Endothelial cell of umbilical vein (primary cell): ENCODE measurements around the gene SNAI3. TPM values are rescaled to one million over a fixed set of nuclear protein-coding genes. Genes with fewer than 3 reads are reported as not detected.

ENCODE experiments used
- BruUV-seq: library from RNA; stranded (reverse); fragments of 400-500 nt; replicated peaks from 2 replicates; lab custom pipeline; 2021; lab: Mats Ljungman, UMichigan
- CTCF ChIA-PET: fragments of 300-600, 350-600 bp; sonication (Branson Sonifier 250); formaldehyde crosslinking; loops from one replicate; lab custom pipeline; 2021; ENCODE audit warnings: antibody characterized with exemption, inconsistent platforms; lab: Charles Lee
- POLR2A ChIA-PET: fragments of 300-600, 350-600 bp; sonication (Branson Sonifier 250); formaldehyde crosslinking; loops from one replicate; lab custom pipeline; 2021; ENCODE audit warnings: antibody characterized with exemption, inconsistent platforms; lab: Charles Lee
- DNase-seq: peaks from one replicate; pipeline ENCODE4 v3.0.0-alpha.2; 2011; ENCODE audit warnings: low read depth, low spot score
- FAIRE-seq: peaks from 2 replicates; lab custom pipeline; 2011; peaks lifted over from hg19 to GRCh38; lab: Jason Lieb, UNC
- H2AFZ ChIP-seq: 2 replicates; pipeline ENCODE4 v1.6.0; 2012; ENCODE audit warnings: low read depth, low read length, control low read depth, inconsistent platforms
- H3K27ac ChIP-seq: 2 replicates; pipeline ENCODE4 v1.5.1; 2011; ENCODE audit warnings: low read depth, mild to moderate bottlenecking, control low read depth, low read length, moderate library complexity; ENCODE audit not compliant: insufficient read depth
- H3K27me3 ChIP-seq, 2 experiments: 2 replicates each; pipeline versions ENCODE4 v1.6.0 to v1.6.1; 2011; ENCODE audit warnings: low read length in 2 of 2, mixed read lengths in 1 of 2; ENCODE audit not compliant: control insufficient read depth in 2 of 2, insufficient read depth in 2 of 2
- H3K36me3 ChIP-seq, 2 experiments: 2 replicates in 1 of 2; 3 replicates in 1 of 2; pipeline ENCODE4 v1.5.1; 2011; ENCODE audit warnings: low read length in 2 of 2, mild to moderate bottlenecking in 1 of 2, moderate library complexity in 1 of 2; ENCODE audit not compliant: control insufficient read depth in 2 of 2, insufficient read depth in 2 of 2; ENCODE audit errors: extremely low read depth in 1 of 2
- H3K4me1 ChIP-seq: 3 replicates; pipeline ENCODE4 v1.5.1; 2011; ENCODE audit warnings: mild to moderate bottlenecking, low read length; ENCODE audit not compliant: control insufficient read depth, insufficient read depth; ENCODE audit errors: extremely low read depth
- H3K4me2 ChIP-seq: 2 replicates; pipeline ENCODE4 v1.6.1; 2011; ENCODE audit warnings: low read length, control low read depth, mixed read lengths; ENCODE audit not compliant: insufficient read depth
- H3K4me3 ChIP-seq, 3 experiments: fragments of 200-600 bp in 1 of 3; sonication (generic), shearing (Covaris generic) in 1 of 3; replicated peaks in 1 of 3; 2 replicates each; pipeline ENCODE4 v1.5.1; 2011 to 2016; ENCODE audit warnings: control low read depth in 3 of 3, low read length in 3 of 3, mild to moderate bottlenecking in 2 of 3, inconsistent platforms in 1 of 3, low read depth in 1 of 3, moderate library complexity in 1 of 3; ENCODE audit not compliant: insufficient read depth in 1 of 3
- H3K79me2 ChIP-seq: 2 replicates; pipeline ENCODE4 v1.6.0; 2012; ENCODE audit warnings: low read length, inconsistent platforms; ENCODE audit not compliant: control insufficient read depth, insufficient read depth
- H3K9ac ChIP-seq: replicated peaks from 2 replicates; pipeline ENCODE3; 2011; ENCODE audit warnings: low read length, control low read depth; ENCODE audit not compliant: insufficient read depth; ENCODE audit errors: extremely low read depth
- H3K9me1 ChIP-seq: replicated peaks from 3 replicates; pipeline ENCODE4 v1.6.0; 2011; ENCODE audit warnings: mild to moderate bottlenecking, low read length; ENCODE audit not compliant: control insufficient read depth, insufficient read depth; ENCODE audit errors: extremely low read depth
- H3K9me3 ChIP-seq: replicated peaks from 2 replicates; pipeline ENCODE4 v1.5.1; 2012; ENCODE audit warnings: low read length, inconsistent platforms; ENCODE audit not compliant: control insufficient read depth, insufficient read depth
- H4K20me1 ChIP-seq: replicated peaks from 2 replicates; pipeline ENCODE3; 2011; ENCODE audit warnings: mild to moderate bottlenecking, low read length; ENCODE audit not compliant: control insufficient read depth, insufficient read depth; ENCODE audit errors: extremely low read depth
- EZH2 ChIP-seq: IDR thresholded peaks from 2 replicates; pipeline ENCODE4 v1.6.1; 2012; ENCODE audit warnings: borderline replicate concordance, low read depth, mild to moderate bottlenecking, moderate library complexity, low read length, inconsistent platforms; ENCODE audit not compliant: severe bottlenecking
- MYC ChIP-seq: IDR thresholded peaks from one replicate; pipeline ENCODE4 v1.6.1; 2011; ENCODE audit warnings: mild to moderate bottlenecking, low read depth, low read length
- POLR2AphosphoS5 ChIP-seq: IDR thresholded peaks from 2 replicates; pipeline ENCODE4 v1.6.1; 2012; ENCODE audit warnings: low read depth, mild to moderate bottlenecking, control low read depth, low read length, moderate library complexity; ENCODE audit not compliant: insufficient read depth
- dilution Hi-C: fragments of 300-500 bp; cut with MboI; formaldehyde crosslinking; loops from one replicate; pipeline ENCODE4 v1.15.0; 2019; ENCODE audit warnings: low sequenced_read_pairs; ENCODE audit not compliant: extremely low pct_ligation_motif_present
- intact Hi-C: fragments of 100-400 bp; cut with micrococcal nuclease; formaldehyde crosslinking; loops from one replicate; pipeline ENCODE4 v1.10.0; 2022
- polyA plus RNA-seq, 4 experiments: library from polyadenylated mRNA; depleted of rRNA in 3 of 4; stranded (reverse) in 3 of 4; unstranded in 1 of 4; fragments of >200 nt; gene quantifications; 2 replicates each; pipeline versions ENCODE4 v1.2.1 to v1.2.3, GENCODE V29; 2011 to 2012; ENCODE audit warnings: missing spikeins in 1 of 4
- total RNA-seq: library from RNA; stranded (reverse); gene quantifications from 2 replicates; pipeline ENCODE4 v1.2.3, GENCODE V29; 2021
- TF ChIP-seq, protein P1 (sequence below): IDR thresholded peaks from 2 replicates; pipeline ENCODE4 v1.6.1; 2011; ENCODE audit not compliant: insufficient read depth, insufficient read length
- TF ChIP-seq, protein P2 (sequence below), 2 donors: IDR thresholded peaks; 1 replicate in 1 of 2; 2 replicates in 1 of 2; pipeline ENCODE4 v1.5.1; 2011; ENCODE audit warnings: low read length in 2 of 2, mild to moderate bottlenecking in 2 of 2, moderate library complexity in 2 of 2, control low read depth in 1 of 2, inconsistent platforms in 1 of 2, low read depth in 1 of 2; ENCODE audit not compliant: insufficient read depth in 1 of 2; ENCODE audit errors: extremely low read depth in 1 of 2

SNAI3 gene
- total and polyA plus RNA-seq, 2 donors (not counting 3 experiments of a cell fraction or from before 2014, with no cell fraction given), result 0.30 to 0.31 TPM

DNA sequence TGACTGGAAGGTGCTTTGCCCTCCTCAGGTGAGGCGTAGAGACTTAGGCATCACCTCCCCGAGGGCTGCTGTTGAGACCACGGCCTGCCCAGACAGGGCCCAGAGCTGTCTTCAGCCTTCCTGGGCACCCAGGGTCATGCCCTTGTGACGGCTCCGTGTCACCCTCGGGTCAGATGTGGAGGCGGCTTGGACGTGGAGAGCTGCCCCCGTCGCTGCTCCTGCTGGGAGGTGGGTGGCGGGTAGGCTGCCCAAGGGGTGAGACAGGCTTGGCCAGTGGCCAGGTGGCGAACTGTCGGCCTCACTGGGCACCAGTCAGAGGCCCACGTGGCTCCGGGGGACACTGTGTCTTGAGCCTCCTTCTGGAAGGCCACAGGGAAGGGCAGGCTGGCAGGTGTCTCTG is 8.9 kb upstream of the SNAI3 start:
- no peak for DNase-seq
- H3K79me2 ChIP-seq, result no peaks in the 10 kb centered on the region
- H3K9ac ChIP-seq, result no peak overlapping the region
- H3K4me3 ChIP-seq, result no peak overlapping the region
- ChIA-PET CTCF (interaction anchor here (1.4 kb wide), 1 partner anchor 33 kb away, joined by 4 read pairs; the partner anchor contains the start of gene MVD), POLR2A (no interaction called here)
- H3K9me1 ChIP-seq, result no peaks in the 10 kb centered on the region
- H3K36me3 ChIP-seq, result peaks cover 4 to 21% of the 10 kb centered on the region in 2 experiments
- TF ChIP-seq, protein P1, sequence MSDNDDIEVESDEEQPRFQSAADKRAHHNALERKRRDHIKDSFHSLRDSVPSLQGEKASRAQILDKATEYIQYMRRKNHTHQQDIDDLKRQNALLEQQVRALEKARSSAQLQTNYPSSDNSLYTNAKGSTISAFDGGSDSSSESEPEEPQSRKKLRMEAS, result no peak
- no peak for TF ChIP-seq POLR2AphosphoS5
- no peak for TF ChIP-seq EZH2
- no peak for TF ChIP-seq MYC
- TF ChIP-seq, protein P2, sequence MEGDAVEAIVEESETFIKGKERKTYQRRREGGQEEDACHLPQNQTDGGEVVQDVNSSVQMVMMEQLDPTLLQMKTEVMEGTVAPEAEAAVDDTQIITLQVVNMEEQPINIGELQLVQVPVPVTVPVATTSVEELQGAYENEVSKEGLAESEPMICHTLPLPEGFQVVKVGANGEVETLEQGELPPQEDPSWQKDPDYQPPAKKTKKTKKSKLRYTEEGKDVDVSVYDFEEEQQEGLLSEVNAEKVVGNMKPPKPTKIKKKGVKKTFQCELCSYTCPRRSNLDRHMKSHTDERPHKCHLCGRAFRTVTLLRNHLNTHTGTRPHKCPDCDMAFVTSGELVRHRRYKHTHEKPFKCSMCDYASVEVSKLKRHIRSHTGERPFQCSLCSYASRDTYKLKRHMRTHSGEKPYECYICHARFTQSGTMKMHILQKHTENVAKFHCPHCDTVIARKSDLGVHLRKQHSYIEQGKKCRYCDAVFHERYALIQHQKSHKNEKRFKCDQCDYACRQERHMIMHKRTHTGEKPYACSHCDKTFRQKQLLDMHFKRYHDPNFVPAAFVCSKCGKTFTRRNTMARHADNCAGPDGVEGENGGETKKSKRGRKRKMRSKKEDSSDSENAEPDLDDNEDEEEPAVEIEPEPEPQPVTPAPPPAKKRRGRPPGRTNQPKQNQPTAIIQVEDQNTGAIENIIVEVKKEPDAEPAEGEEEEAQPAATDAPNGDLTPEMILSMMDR (IDR thresholded peaks at IDR 0.05; ENCODE audit: extremely low read depth in 1 of 2, insufficient read depth in 1 of 2, low read depth in 1 of 2, low read length in 2 of 2), result no peak
- no peaks in the 10 kb centered on the region for H3K27me3 ChIP-seq
- intact Hi-C loops, result no loop called here
- no peak overlapping the region for H3K27ac ChIP-seq
- H3K4me1 ChIP-seq, result peaks cover 2% of the 10 kb centered on the region
- H2AFZ ChIP-seq, result no peak overlapping the region
- H3K4me2 ChIP-seq, result no peak overlapping the region
- BruUV-seq, result no TSS peak
- dilution Hi-C loops, result no loop called here
- H3K9me3 ChIP-seq, result no peaks in the 10 kb centered on the region
- H4K20me1 ChIP-seq, result no peaks in the 10 kb centered on the region
- no peak for FAIRE-seq
